ENCODE data around the gene KAZN.

DNA sequence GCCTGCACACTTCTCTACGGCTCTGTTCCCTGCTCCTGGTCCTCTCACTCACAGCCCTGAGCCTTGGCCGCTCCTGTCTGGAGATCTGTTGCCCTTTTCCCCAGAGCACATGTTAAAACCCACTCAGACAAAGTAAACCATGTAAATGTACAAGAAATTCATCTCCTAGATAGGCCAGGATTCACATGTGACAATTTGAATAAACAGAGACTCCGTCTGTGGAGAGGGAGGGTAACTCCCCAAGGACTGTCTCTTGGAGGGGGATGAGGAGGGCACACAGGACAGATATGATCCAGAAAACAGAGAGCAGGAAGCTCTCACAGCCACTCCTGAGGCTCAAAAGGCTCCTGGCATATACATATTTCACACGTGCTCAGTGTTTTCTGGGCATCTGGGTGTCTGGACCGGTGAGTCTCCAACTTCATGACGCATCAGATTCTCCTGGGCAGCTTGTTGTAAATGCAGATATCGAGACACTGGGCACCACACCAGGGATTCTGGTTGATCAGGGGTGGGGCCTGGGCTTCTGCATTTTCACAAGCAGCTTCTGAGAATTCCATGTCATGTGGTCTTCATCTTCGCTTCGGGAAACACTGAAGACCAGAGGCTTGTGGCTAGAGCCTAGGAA lies 6.4 kb upstream of the KAZN start:
- TF ChIP-seq TARDBP (IDR thresholded peaks at IDR 0.05) = no peak
- no peak for TF ChIP-seq SUZ12 (IDR thresholded peaks at IDR 0.05)
- no peak for TF ChIP-seq BHLHE40 (IDR thresholded peaks at IDR 0.05; ENCODE audit: borderline replicate concordance)
- TF ChIP-seq FOXM1 (IDR thresholded peaks at IDR 0.05; ENCODE audit: borderline replicate concordance) = no peak
- TF ChIP-seq ELF4 (IDR thresholded peaks at IDR 0.05) = no peak
- no peak for TF ChIP-seq FOXK2 (IDR thresholded peaks at IDR 0.05)
- TF ChIP-seq L3MBTL2 (conservative IDR thresholded peaks at IDR 0.05) = no peak
- TF ChIP-seq HDGF (IDR thresholded peaks at IDR 0.05; ENCODE audit: borderline replicate concordance) = no peak
- no peak for TF ChIP-seq NFRKB (IDR thresholded peaks at IDR 0.05)
- no peak for TF ChIP-seq SP1 (IDR thresholded peaks at IDR 0.05)

All from HEK293T (cell line).